ENCODE results near the gene CUEDC1.

DNA sequence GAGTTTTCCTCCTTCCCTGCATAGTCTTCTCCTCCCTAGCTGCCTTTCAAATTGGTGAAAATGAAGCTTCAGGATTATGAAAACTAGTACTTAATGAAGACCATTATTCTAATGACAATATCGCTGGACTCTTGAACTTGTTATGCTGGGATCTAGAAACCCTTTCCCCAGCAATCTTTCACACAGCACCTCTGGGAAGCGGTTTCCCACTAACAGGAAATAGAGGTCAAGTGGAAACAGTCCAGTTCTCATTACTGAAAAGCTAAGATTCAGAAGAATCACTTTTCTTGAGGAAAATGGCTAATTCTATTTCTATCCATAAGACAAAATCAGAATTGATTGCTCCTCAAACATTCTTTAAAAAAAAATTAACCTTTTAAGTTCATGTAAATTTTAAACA is 34.8 kb upstream of the CUEDC1 start:
- TF ChIP-seq POLR2A (IDR thresholded peaks at IDR 0.05; ENCODE audit: low read depth, low read length): no peak
- no peak for TF ChIP-seq POLR2AphosphoS5 (IDR thresholded peaks at IDR 0.05; ENCODE audit: low read depth, low read length)
- TF ChIP-seq TAF1 (IDR thresholded peaks at IDR 0.05; ENCODE audit: borderline replicate concordance, low read depth, low read length): no peak

Data from GM12892 (cell line).